22Rv1 (cell line): Measurements from ENCODE around the gene AKR7A2.

Experiments used
- CTCF ChIP-seq: fragments of 450-650 bp; IDR thresholded peaks from 2 replicates; pipeline ENCODE4 v1.5.1; 2017; ENCODE audit warnings: mild to moderate bottlenecking
- ZFX ChIP-seq: fragments of 450-650 bp; IDR thresholded peaks from 2 replicates; pipeline ENCODE4 v1.6.1; 2017; ENCODE audit warnings: antibody characterized with exemption, borderline replicate concordance

- TF ChIP-seq CTCF (no peak), ZFX (no peak)
These were observed 2.7 kb downstream of the AKR7A2 start for GRCh38 chr1:19309123-19309813.
